ENCODE results near the gene TMEM131L. TPM values are rescaled to one million over a fixed set of nuclear protein-coding genes. Genes with fewer than 3 reads are reported as not detected.
"Not testable (repeated sequence)": the region's sequence is repeated elsewhere in the genome, so short reads cannot be mapped to it uniquely, and the experiment has no call there.

Gene TMEM131L
- total RNA-seq, 1 donor from 2014 or later, result 27.0 TPM

- DNase-seq (ENCODE audit: low spot score), result no peak
Observed at GRCh38 chr4:153497988-153498967, 32.1 kb downstream of the TMEM131L start.

GRCh38 chr4:153499005-153499404, 32.8 kb downstream of the TMEM131L start:
- DNase-seq (ENCODE audit: low spot score), result no peak

- no peak for DNase-seq (ENCODE audit: low spot score)
Observed at GRCh38 chr4:153501578-153501977, 35.4 kb downstream of the TMEM131L start.

GRCh38 chr4:153502584-153502983, 36.4 kb downstream of the TMEM131L start:
- no peak for DNase-seq (ENCODE audit: low spot score)

- DNase-seq (ENCODE audit: low spot score), result no peak
Observed at GRCh38 chr4:153506341-153507309, 40.5 kb downstream of the TMEM131L start.

GRCh38 chr4:153507310-153508073, 41.3 kb downstream of the TMEM131L start:
- DNase-seq (ENCODE audit: low spot score), result no peak

GRCh38 chr4:153509212-153509611, 43.1 kb downstream of the TMEM131L start:
- DNase-seq (ENCODE audit: low spot score), result not testable (repeated sequence)

GRCh38 chr4:153509724-153510123, 43.6 kb downstream of the TMEM131L start:
- no peak for DNase-seq (ENCODE audit: low spot score)

- no peak for DNase-seq (ENCODE audit: low spot score)
Observed at GRCh38 chr4:153510252-153511001, 44.3 kb downstream of the TMEM131L start.

- DNase-seq (ENCODE audit: low spot score), result no peak
Observed at GRCh38 chr4:153511104-153511503, 44.9 kb downstream of the TMEM131L start.

- no peak for DNase-seq (ENCODE audit: low spot score)
Observed at GRCh38 chr4:153512162-153512852, 46.1 kb downstream of the TMEM131L start.

GRCh38 chr4:153512952-153513500, 46.9 kb downstream of the TMEM131L start:
- DNase-seq (ENCODE audit: low spot score), result no peak

GRCh38 chr4:153513596-153513995, 47.4 kb downstream of the TMEM131L start:
- DNase-seq (ENCODE audit: low spot score), result no peak

- no peak for DNase-seq (ENCODE audit: low spot score)
Observed at GRCh38 chr4:153514001-153514526, 47.9 kb downstream of the TMEM131L start.

GRCh38 chr4:153514688-153515426, 48.7 kb downstream of the TMEM131L start:
- DNase-seq (ENCODE audit: low spot score), result no peak

GRCh38 chr4:153517159-153517558, 51.0 kb downstream of the TMEM131L start:
- no peak for DNase-seq (ENCODE audit: low spot score)

GRCh38 chr4:153518001-153518400, 51.8 kb downstream of the TMEM131L start:
- no peak for DNase-seq (ENCODE audit: low spot score)
